ENCODE measurements around the gene ZNF536. TPM values are rescaled to one million over a fixed set of nuclear protein-coding genes. Genes with fewer than 3 reads are reported as not detected.
"Not testable (repeated sequence)": the region's sequence is repeated elsewhere in the genome, so short reads cannot be mapped to it uniquely, and the experiment has no call there.

ZNF536 gene
- total RNA-seq, 1 donor from 2014 or later, result 0.20 TPM

- no peak for ATAC-seq
Measured at GRCh38 chr19:30390356-30390988, 18.3 kb downstream of the ZNF536 start.

GRCh38 chr19:30391052-30391451 lies 18.9 kb downstream of the ZNF536 start:
- no peak for ATAC-seq

- no peak for ATAC-seq
Measured at GRCh38 chr19:30391554-30392551, 19.7 kb downstream of the ZNF536 start.

- no peak for ATAC-seq
Measured at GRCh38 chr19:30393046-30393445, 20.9 kb downstream of the ZNF536 start.

- ATAC-seq, result no peak
Measured at GRCh38 chr19:30393729-30394480, 21.7 kb downstream of the ZNF536 start.

GRCh38 chr19:30394481-30395151 lies 22.4 kb downstream of the ZNF536 start:
- ATAC-seq, result no peak

GRCh38 chr19:30395283-30395682 lies 23.1 kb downstream of the ZNF536 start:
- ATAC-seq, result no peak

- not testable (repeated sequence) for ATAC-seq
Measured at GRCh38 chr19:30398539-30398938, 26.4 kb downstream of the ZNF536 start.

- ATAC-seq, result no peak
Measured at GRCh38 chr19:30401956-30402355, 29.8 kb downstream of the ZNF536 start.

GRCh38 chr19:30402436-30403202 lies 30.4 kb downstream of the ZNF536 start:
- ATAC-seq, result no peak

- ATAC-seq, result no peak
Measured at GRCh38 chr19:30403203-30403985, 31.2 kb downstream of the ZNF536 start.

- ATAC-seq, result no peak
Measured at GRCh38 chr19:30406220-30407067, 34.3 kb downstream of the ZNF536 start.

GRCh38 chr19:30407068-30407709 lies 35.0 kb downstream of the ZNF536 start:
- ATAC-seq, result no peak

GRCh38 chr19:30408734-30409301 lies 36.6 kb downstream of the ZNF536 start:
- no peak for ATAC-seq

- ATAC-seq, result no peak
Measured at GRCh38 chr19:30411714-30412113, 39.5 kb downstream of the ZNF536 start.

GRCh38 chr19:30416375-30416774 lies 44.2 kb downstream of the ZNF536 start:
- no peak for ATAC-seq

- ATAC-seq, result not testable (repeated sequence)
Measured at GRCh38 chr19:30417166-30417565, 45.0 kb downstream of the ZNF536 start.

GRCh38 chr19:30419568-30420180 lies 47.5 kb downstream of the ZNF536 start:
- ATAC-seq, result no peak

Data from esophagus mucosa (tissue), 1 donor.